ENCODE data around the gene OR6J1. TPM values are rescaled to one million over a fixed set of nuclear protein-coding genes. Genes with fewer than 3 reads are reported as not detected.

The OR6J1 gene
- total and polyA plus RNA-seq, 2 of the 13 experiments (the other 11 are each of a cell fraction or from before 2014, with no cell fraction given) = not detected

DNA sequence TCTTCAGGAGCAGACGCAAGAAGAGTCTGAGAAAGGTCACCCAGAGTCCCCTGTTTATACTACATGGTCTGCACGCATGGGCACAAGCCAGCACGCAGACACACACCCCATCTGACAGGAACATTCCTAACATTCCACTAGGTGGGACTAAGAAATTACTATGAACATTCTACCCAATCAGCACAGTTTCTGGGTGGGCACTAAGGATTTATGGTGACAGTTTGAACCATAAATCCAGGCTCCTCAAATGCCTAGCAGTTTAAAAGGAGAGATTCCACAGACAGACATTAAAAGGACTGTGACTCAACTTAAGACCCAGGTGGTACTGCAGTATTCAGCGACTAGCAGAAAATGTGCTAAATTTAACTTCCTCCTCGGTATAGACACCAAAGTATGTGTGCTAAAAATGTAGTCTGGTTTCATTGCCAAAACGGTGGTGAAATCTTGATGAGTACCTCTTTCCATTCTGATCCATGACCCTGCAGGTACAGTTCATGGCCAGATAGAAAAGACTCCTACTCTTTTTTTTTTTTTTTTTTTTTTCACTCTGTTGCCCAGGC, 29.8 kb downstream of the OR6J1 start (continued):
- TF ChIP-seq, protein P1, sequence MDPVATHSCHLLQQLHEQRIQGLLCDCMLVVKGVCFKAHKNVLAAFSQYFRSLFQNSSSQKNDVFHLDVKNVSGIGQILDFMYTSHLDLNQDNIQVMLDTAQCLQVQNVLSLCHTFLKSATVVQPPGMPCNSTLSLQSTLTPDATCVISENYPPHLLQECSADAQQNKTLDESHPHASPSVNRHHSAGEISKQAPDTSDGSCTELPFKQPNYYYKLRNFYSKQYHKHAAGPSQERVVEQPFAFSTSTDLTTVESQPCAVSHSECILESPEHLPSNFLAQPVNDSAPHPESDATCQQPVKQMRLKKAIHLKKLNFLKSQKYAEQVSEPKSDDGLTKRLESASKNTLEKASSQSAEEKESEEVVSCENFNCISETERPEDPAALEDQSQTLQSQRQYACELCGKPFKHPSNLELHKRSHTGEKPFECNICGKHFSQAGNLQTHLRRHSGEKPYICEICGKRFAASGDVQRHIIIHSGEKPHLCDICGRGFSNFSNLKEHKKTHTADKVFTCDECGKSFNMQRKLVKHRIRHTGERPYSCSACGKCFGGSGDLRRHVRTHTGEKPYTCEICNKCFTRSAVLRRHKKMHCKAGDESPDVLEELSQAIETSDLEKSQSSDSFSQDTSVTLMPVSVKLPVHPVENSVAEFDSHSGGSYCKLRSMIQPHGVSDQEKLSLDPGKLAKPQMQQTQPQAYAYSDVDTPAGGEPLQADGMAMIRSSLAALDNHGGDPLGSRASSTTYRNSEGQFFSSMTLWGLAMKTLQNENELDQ (CRISPR knock-in tag; IDR thresholded peaks at IDR 0.05; ENCODE audit: borderline replicate concordance) = no peak
- no peak for TF ChIP-seq NR3C1 (CRISPR knock-in tag; IDR thresholded peaks at IDR 0.05)
- TF ChIP-seq FOXA1 (IDR thresholded peaks at IDR 0.05) = no peak
- 0 out of 2 replicates have a peak, but pooled peaks have one; percentile 7 for TF ChIP-seq FOXA1 (CRISPR knock-in tag; IDR thresholded peaks at IDR 0.05)
- no peak for TF ChIP-seq PRDM15 (CRISPR knock-in tag; IDR thresholded peaks at IDR 0.05)
- TF ChIP-seq ATRX (CRISPR knock-in tag; IDR thresholded peaks at IDR 0.05; ENCODE audit: borderline replicate concordance) = no peak
- TF ChIP-seq HOXA9 (CRISPR knock-in tag; IDR thresholded peaks at IDR 0.05; ENCODE audit: borderline replicate concordance) = peak; percentile 99
- no peak for TF ChIP-seq HOXD1 (CRISPR knock-in tag; IDR thresholded peaks at IDR 0.05)
- no peak for TF ChIP-seq ZNF460 (CRISPR knock-in tag; IDR thresholded peaks at IDR 0.05; ENCODE audit: borderline replicate concordance)
- no peak for TF ChIP-seq RBM22 (optimal IDR thresholded peaks at IDR 0.05; ENCODE audit: low read length)
- TF ChIP-seq, protein P2, sequence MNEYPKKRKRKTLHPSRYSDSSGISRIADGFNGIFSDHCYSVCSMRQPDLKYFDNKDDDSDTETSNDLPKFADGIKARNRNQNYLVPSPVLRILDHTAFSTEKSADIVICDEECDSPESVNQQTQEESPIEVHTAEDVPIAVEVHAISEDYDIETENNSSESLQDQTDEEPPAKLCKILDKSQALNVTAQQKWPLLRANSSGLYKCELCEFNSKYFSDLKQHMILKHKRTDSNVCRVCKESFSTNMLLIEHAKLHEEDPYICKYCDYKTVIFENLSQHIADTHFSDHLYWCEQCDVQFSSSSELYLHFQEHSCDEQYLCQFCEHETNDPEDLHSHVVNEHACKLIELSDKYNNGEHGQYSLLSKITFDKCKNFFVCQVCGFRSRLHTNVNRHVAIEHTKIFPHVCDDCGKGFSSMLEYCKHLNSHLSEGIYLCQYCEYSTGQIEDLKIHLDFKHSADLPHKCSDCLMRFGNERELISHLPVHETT (CRISPR knock-in tag; conservative IDR thresholded peaks at IDR 0.05) = no peak
- no peak for TF ChIP-seq SMYD3 (CRISPR knock-in tag; IDR thresholded peaks at IDR 0.05)
- 0 out of 2 replicates have a peak, but pooled peaks have one; percentile 22 for TF ChIP-seq ELF3 (CRISPR knock-in tag; IDR thresholded peaks at IDR 0.05)
- TF ChIP-seq CEBPB (IDR thresholded peaks at IDR 0.05; ENCODE audit: borderline replicate concordance, low read depth, low read length) = no peak
- no peak for TF ChIP-seq ZNF580 (CRISPR knock-in tag; IDR thresholded peaks at IDR 0.05; ENCODE audit: borderline replicate concordance, low read depth)
- TF ChIP-seq SP4 (CRISPR knock-in tag; IDR thresholded peaks at IDR 0.05) = no peak
- 0 out of 2 replicates have a peak, but pooled peaks have one; percentile 14 for TF ChIP-seq SAP130 (CRISPR knock-in tag; IDR thresholded peaks at IDR 0.05; ENCODE audit: low read depth)
- no peak for TF ChIP-seq BCLAF1 (IDR thresholded peaks at IDR 0.05)
- no peak for TF ChIP-seq PBX3 (CRISPR knock-in tag; IDR thresholded peaks at IDR 0.05; ENCODE audit: borderline replicate concordance)
